Activated CD8-positive, alpha-beta memory T cell treated with anti-CD3 and anti-CD28 coated beads for 1 hour (primary cell): Measurements from ENCODE around the gene ARL6IP1.

Source experiments
- DNase-seq, 2 donors: peaks; one replicate each; pipeline ENCODE4 v3.0.0-alpha.2; 2020; ENCODE audit warnings: low read depth in 1 of 2; ENCODE audit errors: extremely low read depth in 1 of 2

Gene ARL6IP1

DNA sequence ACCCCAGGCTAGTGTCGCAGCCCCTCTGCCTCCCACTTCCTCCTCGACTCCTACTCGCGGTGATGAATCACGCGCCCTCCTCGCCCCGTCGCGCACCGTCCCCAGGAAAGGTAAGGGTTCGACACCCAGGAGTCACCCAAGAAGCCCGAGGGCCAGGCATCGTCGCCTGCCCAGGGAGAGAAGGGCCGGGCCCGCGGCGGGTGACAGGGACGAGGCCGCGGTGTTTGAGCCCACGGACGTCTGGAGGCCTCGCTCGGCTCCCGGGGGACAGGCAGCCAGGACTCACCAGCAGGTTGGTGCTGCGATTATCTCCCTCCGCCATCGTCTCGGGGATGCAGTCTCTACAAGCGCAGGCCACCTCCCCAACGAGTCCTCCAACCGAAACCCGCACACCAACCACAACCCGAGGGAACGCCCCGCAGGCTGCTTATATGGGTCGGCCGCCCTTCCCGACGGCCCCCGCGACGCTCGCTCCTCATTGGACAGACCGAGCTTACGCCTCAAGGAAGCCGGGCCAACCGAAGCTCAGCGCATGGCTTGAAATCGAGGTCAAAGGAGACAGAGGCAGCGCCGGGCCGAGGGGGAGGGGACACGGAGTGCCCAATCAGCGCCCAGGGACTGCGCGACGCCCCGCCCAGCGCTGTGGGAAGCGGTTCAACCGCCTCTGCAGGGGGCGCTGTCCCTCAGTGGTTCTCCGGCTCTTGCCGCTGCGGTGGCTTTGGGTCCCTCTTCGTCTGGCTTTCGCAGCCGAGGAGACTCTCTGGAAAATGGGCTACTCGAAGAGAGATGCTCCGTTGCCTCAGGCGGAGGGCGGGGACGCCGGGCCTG is at the start of gene ARL6IP1:
ARL6IP1 (minus strand) TSS at position 405 of the 828 bp plus-strand sequence; CDS start at position 322, 83 bp downstream.
- peak; percentile 97 to 98 for DNase-seq

DNA sequence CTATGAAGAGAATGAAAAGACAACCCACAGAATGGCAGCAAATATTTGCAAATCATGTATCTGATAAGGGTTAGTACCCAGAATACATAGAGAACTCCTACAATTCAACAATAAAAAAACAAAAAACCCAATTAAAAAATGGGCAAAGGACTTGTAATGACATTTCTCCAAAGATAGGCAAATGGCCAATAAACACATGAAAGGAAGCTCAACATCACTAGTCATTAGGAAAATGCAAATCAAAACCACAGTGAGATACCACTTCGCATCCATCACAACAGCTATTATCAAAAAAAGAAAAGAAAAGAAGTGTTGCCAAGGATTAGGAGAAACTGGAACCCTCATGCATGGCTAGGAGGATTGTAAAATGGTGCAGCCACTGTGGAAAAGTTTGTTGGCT is 45.1 kb upstream of the ARL6IP1 start:
- DNase-seq, result no peak

DNA sequence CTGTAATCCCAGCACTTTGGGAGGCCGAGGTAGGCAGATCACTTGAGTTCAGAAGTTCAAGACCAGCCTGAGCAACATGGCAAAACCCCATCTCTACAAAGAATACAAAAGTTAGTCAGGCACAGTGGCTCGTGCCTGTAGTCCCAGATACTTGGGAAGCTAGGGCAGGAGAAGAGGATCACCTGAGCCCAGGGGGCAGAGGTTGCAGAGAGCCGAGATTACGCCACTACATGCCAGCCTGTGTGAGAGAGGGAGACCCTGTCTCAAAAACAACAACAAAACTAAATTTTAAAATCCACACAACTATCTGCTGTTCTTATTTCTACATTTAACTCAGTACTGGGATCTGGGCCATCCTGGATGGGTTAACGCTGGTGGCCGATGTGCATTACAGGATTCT is 41.2 kb upstream of the ARL6IP1 start:
- DNase-seq, result no peak

DNA sequence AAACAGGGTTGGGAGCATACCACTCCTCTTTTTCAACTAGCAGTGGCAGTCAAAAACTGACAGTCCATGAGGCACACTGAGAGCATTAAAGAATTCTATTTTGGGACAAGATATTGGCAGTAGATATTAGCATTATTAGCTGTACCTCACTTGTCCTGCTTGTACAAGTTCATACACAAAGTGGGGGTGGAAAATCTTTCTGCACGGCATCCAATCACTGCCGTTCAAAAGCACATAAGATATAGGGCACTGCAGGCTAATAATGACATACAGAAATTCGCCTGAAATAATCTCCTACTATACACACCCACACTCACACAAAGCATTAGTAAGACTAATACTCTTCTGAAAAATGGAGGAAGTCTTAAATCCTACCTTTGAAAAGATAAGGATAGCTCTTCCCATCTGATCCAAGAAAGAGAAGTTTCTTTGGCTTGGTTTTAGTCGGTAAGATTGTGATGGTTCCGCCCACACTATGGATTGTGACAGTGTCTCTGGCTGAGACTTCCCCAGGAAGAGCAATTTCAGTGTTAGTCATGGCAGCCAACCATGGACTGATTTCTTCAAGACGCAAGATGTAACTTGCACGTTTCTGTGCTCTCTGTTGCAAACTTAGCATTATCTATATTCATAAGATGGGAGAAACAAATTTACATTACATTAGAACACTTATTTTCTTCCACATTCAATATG is 40.6 kb upstream of the ARL6IP1 start:
- no peak for DNase-seq

DNA sequence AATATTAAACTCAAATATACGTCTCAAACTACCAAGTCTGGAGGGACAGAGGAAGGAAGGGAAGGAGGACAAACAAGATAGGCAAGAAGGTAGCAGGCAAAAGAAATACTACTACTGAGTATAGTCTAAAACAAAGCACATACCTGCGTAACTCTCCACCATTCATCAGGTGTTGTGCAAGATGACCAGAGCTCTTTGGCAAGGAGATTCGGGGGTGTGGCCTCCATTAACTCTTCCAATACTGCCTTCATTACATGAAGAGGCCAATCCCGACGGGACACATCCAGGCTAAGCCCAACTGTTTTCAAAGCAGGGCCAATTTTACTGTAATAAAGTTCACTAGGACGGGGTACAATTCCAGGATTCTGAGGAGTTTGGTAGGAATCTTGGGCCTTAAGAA is 38.2 kb upstream of the ARL6IP1 start:
- DNase-seq, result no peak

DNA sequence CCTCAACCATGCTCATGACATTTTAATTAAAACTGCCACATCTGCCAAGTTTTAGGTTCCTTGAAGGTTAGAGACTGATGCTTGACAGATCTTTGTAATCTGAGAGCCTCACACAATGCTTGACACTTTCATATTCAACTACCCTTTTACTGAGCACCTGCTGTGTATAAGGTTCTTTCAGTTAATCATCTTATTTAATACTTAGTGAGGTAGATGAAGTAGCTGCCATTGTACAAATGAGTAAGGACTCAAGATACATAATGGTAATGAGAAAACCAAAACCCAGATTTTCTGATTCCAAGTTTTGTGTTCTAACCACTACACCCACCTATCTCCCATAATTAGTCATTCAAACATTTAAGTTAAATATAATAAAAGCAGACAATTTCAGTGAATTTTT is 35.4 kb upstream of the ARL6IP1 start:
- DNase-seq, result no peak

DNA sequence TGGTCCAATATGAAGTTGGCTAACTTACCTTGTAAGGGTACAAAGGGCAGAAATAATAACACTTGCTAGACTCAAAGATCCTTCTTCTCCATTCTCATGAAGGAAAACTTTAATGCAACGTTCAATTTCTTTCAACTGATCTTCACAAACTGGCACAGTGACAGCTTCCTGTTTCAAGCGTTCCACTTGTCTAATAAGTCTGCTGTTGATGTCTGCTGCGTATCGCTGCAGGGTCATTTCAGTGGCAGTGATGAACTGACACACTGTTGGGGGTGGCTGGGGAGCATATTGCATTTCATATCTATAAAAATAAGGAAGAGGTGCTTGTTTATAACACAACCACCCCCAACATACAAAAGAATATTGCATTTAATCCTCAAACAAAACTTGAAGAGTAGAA is 33.5 kb upstream of the ARL6IP1 start:
- no peak for DNase-seq

DNA sequence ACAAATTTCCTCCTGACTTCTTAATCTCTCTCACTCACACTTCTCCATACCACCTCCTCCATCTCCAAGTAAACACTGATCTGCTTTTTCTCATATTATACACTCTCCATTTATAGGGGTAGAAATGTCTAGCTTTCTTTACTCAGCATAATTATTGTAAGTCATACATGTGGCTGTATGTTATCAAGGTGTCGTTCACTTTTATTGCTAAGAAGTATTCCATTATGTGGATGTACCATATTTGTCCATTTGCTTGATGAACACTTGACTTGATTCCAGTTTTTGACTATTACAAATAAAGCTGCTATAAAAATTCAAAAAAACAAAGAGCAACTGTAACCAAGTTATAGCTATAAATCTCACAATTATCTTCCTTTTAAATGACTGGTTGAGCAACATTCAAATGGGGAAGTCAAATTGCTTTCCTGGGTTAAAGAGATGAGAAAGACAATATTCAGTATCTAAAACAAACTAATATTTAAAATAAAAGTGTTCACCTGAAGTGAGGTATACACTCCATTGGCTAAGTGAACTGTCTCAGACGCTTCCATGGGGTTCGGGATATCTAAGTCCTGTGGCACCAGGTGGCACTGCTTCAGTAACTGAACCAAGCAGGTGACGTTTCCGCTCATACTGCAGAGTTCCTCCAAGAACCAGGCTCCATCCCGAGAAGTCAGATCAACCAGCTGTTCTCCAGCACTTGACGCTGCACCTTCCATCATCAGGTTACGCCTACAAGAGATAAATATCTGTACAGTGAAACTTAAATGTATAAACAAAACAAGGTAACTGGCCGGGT is 32.6 kb upstream of the ARL6IP1 start:
- DNase-seq, result no peak

DNA sequence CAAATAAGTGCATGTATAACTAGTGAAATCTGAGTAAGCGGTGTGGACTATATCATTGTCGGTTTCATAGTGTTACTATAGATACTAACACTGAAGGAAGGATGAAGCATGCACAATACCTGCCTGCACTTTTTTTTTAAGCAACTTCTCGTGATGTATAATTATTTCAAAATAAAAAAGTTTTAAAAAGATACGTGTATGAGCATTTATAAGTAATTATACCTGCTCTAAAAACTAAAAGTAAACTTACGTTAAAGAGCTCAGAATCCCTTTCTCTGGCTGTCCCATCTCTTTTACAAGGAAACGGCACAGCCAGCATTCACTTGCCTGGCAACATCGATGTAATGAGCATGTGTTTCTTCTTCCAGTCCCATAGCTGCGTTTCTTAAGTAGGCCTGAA is 31.3 kb upstream of the ARL6IP1 start:
- DNase-seq, result no peak

DNA sequence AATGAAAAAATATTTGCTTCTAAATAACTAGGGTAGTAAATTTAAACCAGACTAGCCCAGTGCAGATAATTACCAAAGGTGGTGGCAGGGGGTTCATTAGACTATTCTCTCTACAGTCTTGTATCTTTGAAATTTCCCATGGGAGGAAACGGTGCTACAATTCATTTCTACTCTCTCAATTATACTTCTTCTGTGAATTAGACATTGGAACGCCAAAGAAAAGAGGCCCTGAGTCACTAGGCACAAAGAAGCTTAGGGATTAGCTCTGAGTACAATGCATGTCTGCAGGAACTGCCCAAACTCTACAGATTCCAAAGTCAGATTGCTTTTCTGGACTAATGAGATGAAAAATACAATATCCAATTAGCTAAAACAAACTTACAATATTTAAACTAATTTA is 30.7 kb upstream of the ARL6IP1 start:
- DNase-seq, result no peak

DNA sequence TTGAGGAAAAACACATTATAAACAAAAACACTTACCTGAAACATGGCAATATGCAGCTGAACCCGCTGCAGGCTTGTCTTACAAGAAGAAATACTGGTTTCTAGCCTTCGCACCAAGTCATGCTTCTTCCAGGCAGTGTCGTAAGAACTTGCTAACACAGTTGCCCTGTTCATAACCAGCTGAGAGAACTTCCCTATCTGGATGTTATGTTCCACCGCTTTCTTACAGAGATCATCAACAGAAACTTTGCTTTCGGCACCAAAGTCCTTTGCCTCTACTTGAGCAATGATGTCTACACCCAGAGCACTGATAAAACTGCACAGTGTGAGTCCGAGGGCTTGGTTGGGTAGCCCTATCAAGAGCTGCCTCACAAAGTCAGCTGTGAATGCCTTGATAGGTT is 27.9 kb upstream of the ARL6IP1 start:
- DNase-seq, result no peak

DNA sequence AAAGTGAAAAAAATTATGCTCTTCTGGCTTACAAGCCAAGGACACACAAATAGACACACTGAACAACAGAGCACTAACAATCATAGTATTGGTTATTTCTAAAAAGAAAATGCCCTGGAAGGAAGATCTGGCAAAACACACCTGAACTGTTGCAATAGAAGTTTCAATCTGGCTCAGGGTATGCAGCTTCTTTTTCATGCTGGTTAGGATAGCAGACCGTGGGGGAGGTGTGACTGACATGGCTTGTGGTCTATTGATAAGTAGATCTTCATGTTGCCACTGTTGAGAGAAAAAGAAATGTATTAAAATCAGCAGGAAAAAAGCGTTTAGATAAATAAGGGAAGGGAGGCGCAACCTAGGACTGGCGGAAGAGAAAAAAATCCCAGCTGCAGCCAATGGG is 26.5 kb upstream of the ARL6IP1 start:
- no peak for DNase-seq

DNA sequence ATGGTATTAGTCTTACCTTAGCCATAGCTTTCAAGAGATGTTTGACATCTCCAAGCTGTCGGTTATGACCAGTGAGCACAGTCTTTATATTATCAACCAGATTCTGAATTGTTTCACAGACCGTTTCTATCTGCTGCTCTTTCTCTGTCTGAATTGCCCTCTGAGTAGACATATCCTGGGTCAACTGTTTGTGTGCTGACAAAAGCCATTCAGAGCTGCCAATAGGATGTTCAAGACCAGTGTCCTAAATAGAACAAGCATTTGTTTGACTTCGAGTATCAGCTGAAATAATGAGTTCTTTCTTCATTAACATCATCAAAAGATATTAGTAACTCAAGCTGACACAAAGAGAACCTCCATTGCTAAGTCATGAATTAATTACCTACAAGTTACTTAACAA is 14.9 kb upstream of the ARL6IP1 start:
- DNase-seq, result no peak

DNA sequence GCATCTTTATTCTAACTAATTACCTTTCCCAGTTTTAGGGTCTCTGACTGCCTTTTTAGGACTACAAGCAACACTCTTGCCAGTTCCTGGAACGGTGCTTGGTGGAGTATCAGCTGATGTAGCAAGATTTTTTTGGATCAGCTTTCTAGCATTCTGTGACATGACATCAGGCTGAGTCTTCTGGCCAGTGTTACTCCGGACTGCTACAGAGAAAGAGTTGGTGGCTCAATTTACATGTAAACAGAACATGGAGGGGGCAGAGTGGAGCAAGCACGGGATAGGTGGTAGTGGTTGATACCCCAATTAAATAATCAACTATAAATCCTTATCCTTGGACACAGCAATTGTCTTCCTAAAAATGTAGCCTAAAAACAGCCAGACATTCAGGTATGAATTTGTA is 10.6 kb upstream of the ARL6IP1 start:
- no peak for DNase-seq

DNA sequence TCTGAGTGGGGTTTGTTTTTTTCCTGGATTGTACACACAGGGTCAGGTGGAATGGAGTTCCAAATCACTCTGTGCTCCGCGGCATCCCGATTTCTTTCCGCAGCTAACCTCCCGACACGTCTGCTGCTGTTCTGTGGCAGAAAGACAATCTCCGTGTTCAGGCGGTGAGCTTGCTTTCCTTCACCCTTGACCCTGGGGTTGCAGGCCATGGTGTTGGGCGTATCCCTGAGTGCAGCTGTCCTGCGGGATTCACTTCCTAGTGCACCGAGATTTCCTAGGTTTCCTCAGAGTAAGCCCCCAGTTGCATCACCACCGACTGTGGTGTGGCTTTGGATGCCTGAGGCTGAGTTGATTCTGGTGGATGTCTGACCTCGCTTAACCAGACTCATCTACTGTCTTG is 7.8 kb upstream of the ARL6IP1 start:
- DNase-seq, result no peak

DNA sequence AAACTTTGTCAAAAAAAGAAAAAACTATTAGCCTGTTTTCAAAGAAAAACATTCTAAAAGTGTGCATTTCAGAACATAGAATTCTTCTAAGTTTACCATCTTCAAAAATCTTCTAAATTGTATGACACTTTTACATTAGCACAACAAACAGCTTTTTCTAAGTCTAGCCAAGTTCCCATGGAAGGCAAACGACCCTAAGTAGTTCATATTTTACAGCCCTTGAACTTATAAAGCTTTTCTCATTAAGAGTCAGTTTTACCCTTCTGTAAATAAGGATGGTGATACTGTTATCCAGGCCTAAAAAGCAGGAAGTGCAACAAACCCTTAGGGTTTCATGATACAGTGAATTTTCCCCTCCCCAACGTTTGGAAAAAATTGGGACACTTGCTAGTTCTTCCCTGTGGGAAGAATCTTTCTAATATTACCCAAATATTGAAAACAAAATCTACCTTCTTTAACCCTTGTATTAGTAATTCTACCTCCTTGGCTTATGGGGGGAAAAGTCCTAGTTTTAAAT is 4.0 kb upstream of the ARL6IP1 start:
- DNase-seq, result no peak

DNA sequence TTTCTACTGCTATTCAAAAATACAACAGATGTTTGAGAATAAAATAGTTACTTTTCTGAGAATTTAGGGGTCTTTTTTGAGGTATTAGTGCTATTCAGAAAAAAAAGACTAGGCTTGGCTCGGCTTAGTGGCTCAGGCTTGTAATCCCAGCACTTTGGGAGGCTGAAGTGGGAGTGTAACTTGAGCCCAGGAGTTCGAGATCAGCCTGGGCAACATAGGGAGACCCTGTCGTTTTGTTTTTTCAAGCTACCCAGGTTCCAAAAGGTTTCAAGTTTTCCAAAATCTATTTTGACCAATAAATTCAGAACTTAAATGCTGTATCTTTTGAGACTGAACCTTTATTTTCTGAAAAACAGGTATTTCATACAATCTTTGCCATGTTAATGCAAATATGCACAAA is 3.2 kb upstream of the ARL6IP1 start:
- DNase-seq, result no peak

DNA sequence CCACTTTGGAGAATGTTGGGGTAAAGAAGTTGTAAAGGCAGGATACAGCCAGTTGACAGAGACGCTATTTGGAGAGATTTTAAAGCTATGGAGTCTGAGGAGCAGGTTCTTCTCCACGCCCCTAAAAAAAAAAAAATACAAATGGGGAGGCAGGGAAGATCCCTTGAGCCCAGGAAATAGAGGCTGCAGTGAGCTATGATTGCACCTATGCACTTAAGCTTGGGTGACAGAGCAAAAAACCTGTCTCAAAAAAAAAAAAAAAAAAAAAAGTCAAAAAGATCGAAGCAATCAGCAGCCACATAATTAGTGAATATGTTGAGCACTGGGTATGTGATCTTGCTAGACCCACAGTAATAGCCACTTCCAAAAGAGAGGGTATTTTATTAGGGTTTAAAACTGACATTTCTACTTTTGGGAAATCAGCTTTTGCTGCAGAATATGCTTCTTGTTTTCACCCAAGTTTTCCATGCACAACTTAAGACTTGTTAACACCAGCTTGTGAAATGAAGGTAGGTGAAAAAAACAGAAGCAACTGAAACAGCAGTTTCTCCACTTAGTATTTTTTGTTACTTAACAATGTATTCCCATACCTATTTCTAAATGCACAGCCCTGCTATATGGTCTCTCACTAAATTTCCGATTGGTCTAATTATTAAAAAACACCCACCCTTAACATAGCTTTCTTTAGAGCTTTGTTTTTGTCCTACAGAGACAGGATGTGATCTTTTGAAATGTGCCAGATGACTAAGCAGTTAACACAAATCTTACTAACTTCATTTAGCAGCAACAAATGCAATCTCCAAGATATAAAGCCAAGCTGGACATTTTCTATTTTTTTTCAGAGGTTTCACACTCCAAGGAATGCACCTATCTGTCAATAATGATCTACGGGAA is 2.5 kb upstream of the ARL6IP1 start:
- no peak for DNase-seq

DNA sequence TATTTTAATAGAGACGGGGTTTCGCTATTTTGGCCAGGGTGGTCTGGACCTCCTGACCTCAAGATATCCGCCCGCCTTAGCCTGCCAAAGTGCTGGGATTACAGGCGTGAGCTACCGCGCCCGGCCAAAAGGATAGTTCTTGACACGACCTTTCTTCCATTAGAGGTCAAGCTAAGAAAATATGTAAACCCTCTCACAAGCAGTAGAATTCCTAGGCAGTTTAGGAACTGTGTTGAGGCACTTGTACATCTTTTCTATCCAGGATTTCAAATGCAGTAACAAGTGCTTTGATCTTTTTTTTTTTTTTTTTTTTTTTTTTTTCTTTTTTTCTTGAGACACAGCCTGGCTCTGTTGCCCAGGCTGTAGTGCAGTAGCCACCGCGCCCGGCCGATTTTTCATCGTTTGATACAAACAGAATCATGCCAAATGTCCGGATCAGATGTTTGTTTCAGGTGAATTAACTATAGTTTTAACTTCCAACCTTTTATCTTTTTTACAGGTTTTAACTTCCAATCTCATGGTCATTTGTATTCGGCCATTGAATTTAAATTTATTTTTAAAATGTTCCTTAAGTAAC is 1.5 kb upstream of the ARL6IP1 start:
- no peak for DNase-seq

DNA sequence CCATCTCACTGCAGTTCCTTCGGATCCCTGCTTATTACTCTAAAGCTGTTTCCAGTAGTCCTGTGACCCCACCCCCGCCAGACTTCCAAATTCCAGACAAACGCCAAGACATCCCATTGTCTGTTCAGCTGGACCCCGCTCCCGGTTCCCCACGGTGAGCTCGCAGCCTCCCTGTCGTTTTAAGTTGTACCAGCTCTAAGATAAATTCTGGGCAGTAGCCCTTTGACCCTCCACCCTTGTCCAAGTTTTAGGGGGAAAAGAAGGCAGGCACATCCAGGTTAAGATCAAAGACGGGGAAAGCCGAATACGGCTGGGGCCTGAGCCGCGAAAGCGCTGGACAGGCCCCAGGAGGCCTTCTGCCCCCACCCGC is 589 bp downstream of the ARL6IP1 start:
- DNase-seq, result no peak
